ENCODE measurements around the gene CNPY4. TPM values are rescaled to one million over a fixed set of nuclear protein-coding genes. Genes with fewer than 3 reads are reported as not detected.

The CNPY4 gene
- total RNA-seq, 1 experiment from 2014 or later: 10.4 TPM

GRCh38 chr7:100169147-100169850 is 49.9 kb downstream of the CNPY4 start:
- Mint-ChIP-seq H3K36me3 (ENCODE audit: insufficient read depth in 1 of 3, low read depth in 3 of 3) (peaks cover 12 to 24% (median 16%) of the 10 kb centered on the region in 3 experiments), H3K9me3 (no peaks in the 10 kb centered on the region; a peak in 1 of 5 replicates), H3K27me3 (ENCODE audit: low read depth) (peaks cover 32% of the 10 kb centered on the region), H3K27ac (peak overlapping the region in 1 of 3 experiments; percentile 86; a peak in 1 of 7 replicates), H3K4me3 (peak overlapping the region; percentile 74 to 82), H3K4me1 (peaks cover 42 to 53% of the 10 kb centered on the region in 2 experiments)
- Histone ChIP-seq H3K23ac (ENCODE audit: insufficient read length, low read depth, low read length) (no peak overlapping the region), H2BK12ac (ENCODE audit: insufficient read length, low read depth, low read length) (no peak overlapping the region), H3K4me2 (ENCODE audit: insufficient read depth, insufficient read length, low read length) (peak overlapping the region; percentile 65), H2BK5ac (ENCODE audit: insufficient read length, low read length) (no peak overlapping the region), H2BK120ac (ENCODE audit: low read depth, low read length, poor library complexity, severe bottlenecking) (no peak overlapping the region), H3K23me2 (ENCODE audit: insufficient read length, low read depth, low read length, poor library complexity, severe bottlenecking) (peaks cover 11% of the 10 kb centered on the region), H3K14ac (ENCODE audit: insufficient read depth, low read length) (no peak overlapping the region), H4K8ac (replicated peaks; ENCODE audit: insufficient read length, low read depth, low read length) (no peak overlapping the region), H3K9me3 (ENCODE audit: control insufficient read depth, low read depth, low read length) (no peaks in the 10 kb centered on the region), H4K5ac (ENCODE audit: insufficient read length, low read depth, low read length) (no peak overlapping the region), H3T11ph (ENCODE audit: low read length) (no peak overlapping the region), H3K9ac (ENCODE audit: extremely low read depth, insufficient read length, low read length) (no peak overlapping the region), H4K91ac (ENCODE audit: insufficient read length, low read depth, low read length) (no peak overlapping the region), H3K18ac (ENCODE audit: insufficient read length, low read depth, low read length) (no peak overlapping the region), H3K4me1 (ENCODE audit: insufficient read depth, low read length) (peaks cover 10% of the 10 kb centered on the region), H3K79me2 (ENCODE audit: insufficient read depth, low read length) (no peaks in the 10 kb centered on the region), H3K56ac (ENCODE audit: insufficient read length, low read depth, low read length) (no peak overlapping the region), H2BK20ac (ENCODE audit: low read depth, low read length, poor library complexity, severe bottlenecking) (no peak overlapping the region), H3K79me1 (ENCODE audit: insufficient read depth, low read depth, low read length, poor library complexity, severe bottlenecking) (no peaks in the 10 kb centered on the region), H3K4ac (ENCODE audit: low read depth, low read length) (no peak overlapping the region), H3K27me3 (ENCODE audit: insufficient read depth, low read length) (no peaks in the 10 kb centered on the region; the same call in 1 of the 2 replicates), H4K20me1 (ENCODE audit: control insufficient read depth, insufficient read depth, insufficient read length) (no peaks in the 10 kb centered on the region), H2AK5ac (ENCODE audit: insufficient read length, low read length) (no peak overlapping the region), H3K27ac (ENCODE audit: insufficient read length, low read depth, low read length) (no peak overlapping the region), H2BK15ac (ENCODE audit: low read depth, low read length) (no peak overlapping the region), H2AFZ (ENCODE audit: low read length) (no peak overlapping the region)
- TF ChIP-seq CTCF (conservative IDR thresholded peaks at IDR 0.05): no peak; the same call in 2 of the 3 replicates
- no CpG with 5 or more reads among the region's 11 CpGs for WGBS (ENCODE audit: extremely low coverage, insufficient read length, low lambda C conversion rate)
- no peak for DNase-seq

Measured in H9 (cell line).